Heart left ventricle (tissue), 13 donors: ENCODE results near the gene TPRX1.

Experiments used
- CTCF ChIP-seq, 12 donors: fragments of 200-600 bp; sonication (generic) in 4 of 12; IDR thresholded peaks; one replicate each; pipeline versions ENCODE4 v1.5.0 to v1.8.0; 2018 to 2022; ENCODE audit warnings: antibody characterized with exemption in 12 of 12, mild to moderate bottlenecking in 5 of 12
- POLR2A ChIP-seq, 2 donors: fragments of 450-650 bp; IDR thresholded peaks; one replicate each; pipeline ENCODE4 v1.6.1; 2017; ENCODE audit warnings: antibody characterized with exemption in 2 of 2, mild to moderate bottlenecking in 2 of 2, moderate library complexity in 2 of 2
- donor health status: ischemic (EF 13 %, LVEDD 7.1; RV severe dilation, severe dysfunction).
- donor health status: DM: no; HTN: yes; CAD: no.
- donor health status: DM: no; HTN: no; CAD: no.
- donor health status: ischemic (EF 25% LVEDD 6.9; RV normal size, moderate dysfunction).
- donor health status: ischemic (EF 25% LVEDD 5.7; RV mildly dilated, moderate dysfunction).
- donor health status: ischemic (EF 35%, LVEDD 5.7; RV mildly dilated, moderate dysfunction).
- donor health status: nonischemic (EF 11% LVEDD 7.7; RV severe dilation, severe dysfunction).
- donor health status: DM: yes; HTN: yes; CAD: no.
- donor health status: PGD.
- donor health status: ischemic (EF 29% LVEDD 5.4; RV normal size, mild dysfunction).
- donor health status: nonischemic (EF 23%, LVEDD 6.1; RV moderate dilation, normal function).

DNA sequence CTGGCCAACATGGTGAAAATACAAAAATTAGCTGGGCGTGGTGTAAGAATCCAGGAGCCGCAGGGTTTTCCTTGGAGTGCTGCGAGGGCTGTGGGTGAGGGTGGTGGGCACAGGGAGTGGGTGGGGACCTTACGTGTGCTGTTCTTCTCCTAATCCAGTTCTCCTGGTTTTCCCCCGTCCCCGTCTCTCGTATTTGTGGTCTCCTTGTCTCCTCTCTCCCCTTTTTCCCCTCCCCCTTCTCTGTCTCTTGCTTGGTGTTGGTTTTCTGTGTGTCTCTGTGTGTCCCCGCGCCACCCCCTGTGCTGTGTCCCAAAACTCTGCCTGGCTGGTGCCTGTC is 24.2 kb downstream of the TPRX1 start:
- TF ChIP-seq POLR2A (IDR thresholded peaks at IDR 0.05) = no peak
- no peak for TF ChIP-seq CTCF (IDR thresholded peaks at IDR 0.05)
